ENCODE measurements around the gene NOTCH1.

DNA sequence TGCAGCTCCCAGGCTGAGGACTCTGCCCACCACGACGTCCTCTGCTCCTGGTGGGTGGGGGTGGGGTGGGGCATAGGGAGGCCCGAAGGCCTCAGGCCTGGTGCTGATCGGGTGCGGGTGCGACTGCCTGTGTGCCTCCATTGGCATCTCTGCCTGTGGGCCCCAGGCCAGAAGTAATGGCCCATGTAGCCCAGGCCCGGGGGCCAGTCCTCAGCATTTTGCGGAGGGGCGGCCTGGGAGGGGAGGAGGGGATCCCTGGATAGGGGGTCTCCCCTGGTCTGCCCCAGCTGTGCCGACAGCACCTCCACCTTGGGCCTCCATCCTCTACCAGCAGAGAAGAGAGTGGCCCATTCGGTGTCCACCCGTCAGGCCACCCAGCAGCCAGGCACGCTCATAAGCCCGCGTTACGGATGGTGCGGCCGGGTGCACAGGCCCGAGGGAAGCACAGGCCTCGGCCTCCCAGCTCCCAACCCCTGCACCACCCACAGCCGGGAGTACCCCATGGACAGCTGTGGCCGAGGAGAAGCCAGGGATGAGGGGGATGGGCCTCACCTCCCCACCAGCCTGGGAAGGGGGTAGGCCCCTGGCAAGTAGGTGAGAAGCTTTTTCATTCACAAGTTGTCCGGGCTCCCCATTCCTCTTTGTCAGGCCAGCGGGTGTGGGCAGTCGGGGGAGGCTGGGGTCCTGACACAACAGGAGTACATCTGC is 1.8 kb upstream of the NOTCH1 start:
- TF ChIP-seq POLR2AphosphoS5 (IDR thresholded peaks at IDR 0.05; ENCODE audit: low read depth, low read length) (no peak), TAF1 (IDR thresholded peaks at IDR 0.05; ENCODE audit: borderline replicate concordance, insufficient read depth, low read length) (no peak)
